Measurements from ENCODE around the gene DEFB113. TPM values are rescaled to one million over a fixed set of nuclear protein-coding genes. Genes with fewer than 3 reads are reported as not detected.

Gene DEFB113
- total RNA-seq, 1 experiment from 2014 or later: not detected

GRCh38 chr6:49951926-49952325, 17.5 kb downstream of the DEFB113 start:
- Histone ChIP-seq H3K4me1 (replicated peaks; ENCODE audit: insufficient read depth) (no peaks in the 10 kb centered on the region), H3K27ac (no peak overlapping the region), H2AFZ (no peak overlapping the region), H3K9me2 (ENCODE audit: insufficient read depth) (no peaks in the 10 kb centered on the region), H3F3A (ENCODE audit: insufficient read depth, low read depth) (no peaks in the 10 kb centered on the region), H3K27me3 (ENCODE audit: insufficient read depth, low read depth) (no peaks in the 10 kb centered on the region), H3K36me3 (ENCODE audit: low read depth) (no peaks in the 10 kb centered on the region), H3K79me2 (ENCODE audit: low read depth) (no peaks in the 10 kb centered on the region), H3K4me2 (no peak overlapping the region), H3K9me3 (ENCODE audit: insufficient read depth, low read depth) (no peaks in the 10 kb centered on the region), H4K20me1 (ENCODE audit: insufficient read depth) (no peaks in the 10 kb centered on the region), H3K4me3 (no peak overlapping the region)
- no peak for TF ChIP-seq CTCF (conservative IDR thresholded peaks at IDR 0.05)
- no peak for TF ChIP-seq EZH2 (IDR thresholded peaks at IDR 0.05; ENCODE audit: low read depth)
- no TSS peak for BruUV-seq (replicated peaks)
- no peak for DNase-seq
- intact Hi-C loops (cut with micrococcal nuclease; ENCODE audit: unreplicated experiment): no loop called here
- CTCF ChIA-PET: no interaction called here
- POLR2A ChIA-PET (ENCODE audit: unreplicated experiment): no interaction called here

GRCh38 chr6:49950415-49950751, 19.0 kb downstream of the DEFB113 start:
- Histone ChIP-seq H3F3A (ENCODE audit: insufficient read depth, low read depth) (no peaks in the 10 kb centered on the region), H3K4me1 (replicated peaks; ENCODE audit: insufficient read depth) (no peaks in the 10 kb centered on the region), H3K79me2 (ENCODE audit: low read depth) (no peaks in the 10 kb centered on the region), H3K27ac (no peak overlapping the region), H3K4me2 (peak overlapping the region; percentile 60), H3K9me3 (ENCODE audit: insufficient read depth, low read depth) (no peaks in the 10 kb centered on the region), H3K36me3 (ENCODE audit: low read depth) (no peaks in the 10 kb centered on the region), H4K20me1 (ENCODE audit: insufficient read depth) (no peaks in the 10 kb centered on the region), H2AFZ (no peak overlapping the region), H3K9me2 (ENCODE audit: insufficient read depth) (no peaks in the 10 kb centered on the region), H3K27me3 (ENCODE audit: insufficient read depth, low read depth) (no peaks in the 10 kb centered on the region), H3K4me3 (peak overlapping the region; percentile 10; the same call in 1 of the 2 replicates)
- TF ChIP-seq EZH2 (IDR thresholded peaks at IDR 0.05; ENCODE audit: low read depth): no peak
- no peak for TF ChIP-seq CTCF (conservative IDR thresholded peaks at IDR 0.05)
- intact Hi-C loops (cut with micrococcal nuclease; ENCODE audit: unreplicated experiment): no loop called here
- no peak for DNase-seq
- CTCF ChIA-PET: no interaction called here
- no TSS peak for BruUV-seq (replicated peaks)
- POLR2A ChIA-PET (ENCODE audit: unreplicated experiment): no interaction called here

- Histone ChIP-seq H3K4me1 (replicated peaks; ENCODE audit: insufficient read depth) (no peaks in the 10 kb centered on the region), H4K20me1 (ENCODE audit: insufficient read depth) (no peaks in the 10 kb centered on the region), H3K9me3 (ENCODE audit: insufficient read depth, low read depth) (no peaks in the 10 kb centered on the region), H3K4me2 (peak overlapping the region; percentile 60), H3K79me2 (ENCODE audit: low read depth) (no peaks in the 10 kb centered on the region), H3K9me2 (ENCODE audit: insufficient read depth) (no peaks in the 10 kb centered on the region), H2AFZ (peak overlapping the region; percentile 55; the same call in 1 of the 2 replicates), H3K36me3 (ENCODE audit: low read depth) (no peaks in the 10 kb centered on the region), H3K4me3 (peak overlapping the region; percentile 45; the same call in 1 of the 2 replicates), H3F3A (ENCODE audit: insufficient read depth, low read depth) (no peaks in the 10 kb centered on the region), H3K27ac (no peak overlapping the region), H3K27me3 (ENCODE audit: insufficient read depth, low read depth) (no peaks in the 10 kb centered on the region)
- intact Hi-C loops (cut with micrococcal nuclease; ENCODE audit: unreplicated experiment): no loop called here
- CTCF ChIA-PET: no interaction called here
- no peak for DNase-seq
- POLR2A ChIA-PET (ENCODE audit: unreplicated experiment): no interaction called here
- TF ChIP-seq CTCF (conservative IDR thresholded peaks at IDR 0.05): no peak
- no peak for TF ChIP-seq EZH2 (IDR thresholded peaks at IDR 0.05; ENCODE audit: low read depth)
- no TSS peak for BruUV-seq (replicated peaks)
These were observed 20.4 kb downstream of the DEFB113 start for GRCh38 chr6:49949062-49949461.

All from PC-9 (cell line).